ENCODE measurements around the gene C2orf68.

- TF ChIP-seq CTCF (IDR thresholded peaks at IDR 0.05) (no peak), POLR2A (IDR thresholded peaks at IDR 0.05; ENCODE audit: low read depth) (no peak), POLR2AphosphoS5 (IDR thresholded peaks at IDR 0.05) (no peak)
These were observed 3.5 kb upstream of the C2orf68 start for GRCh38 chr2:85615413-85615728.
